Cardiac muscle cell (in vitro differentiated cells and primary cell): ENCODE measurements around the gene BCKDHB. TPM values are rescaled to one million over a fixed set of nuclear protein-coding genes. Genes with fewer than 3 reads are reported as not detected.
A peak's percentile ranks its signal among the peaks of the same experiment; 100 is the strongest.

Experiments
- DNase-seq, 2 donors: peaks; one replicate each; pipeline versions ENCODE4 v3.0.0 to v3.0.0-alpha.2; 2010 to 2017; ENCODE audit warnings: low read depth in 1 of 2, low spot score in 1 of 2
- H3K27ac ChIP-seq: fragments of 200-600 bp; sonication (generic); 2 replicates; pipeline ENCODE4 v1.5.1; 2016
- H3K27me3 ChIP-seq: fragments of 200-600 bp; sonication (generic); 2 replicates; pipeline ENCODE4 v1.6.0; 2016; ENCODE audit warnings: control low read depth
- H3K36me3 ChIP-seq: fragments of 200-600 bp; sonication (generic); 2 replicates; pipeline ENCODE4 v1.5.1; 2016; ENCODE audit warnings: control low read depth
- H3K4me1 ChIP-seq: fragments of 200-600 bp; sonication (generic); 2 replicates; pipeline ENCODE4 v1.8.1; 2017; ENCODE audit warnings: low read depth, mild to moderate bottlenecking, mixed run types
- H3K4me3 ChIP-seq: fragments of 200-600 bp; sonication (generic); 2 replicates; pipeline ENCODE4 v1.5.1; 2016; ENCODE audit warnings: mild to moderate bottlenecking
- H3K9me3 ChIP-seq: fragments of 200-600 bp; sonication (generic); 2 replicates; pipeline ENCODE4 v1.5.1; 2017; ENCODE audit warnings: low read depth, mild to moderate bottlenecking, control low read depth
- CTCF ChIP-seq: IDR thresholded peaks from 2 replicates; pipeline ENCODE4 v1.5.1; 2012; ENCODE audit warnings: low read depth, mild to moderate bottlenecking, low read length
- polyA plus RNA-seq: library from polyadenylated mRNA; unstranded; fragments of >200 nt; fragmentation: Nextera tagmentation; extraction: Ambion mirVana; gene quantifications from 2 replicates; pipeline ENCODE4 v1.2.1, GENCODE V29; 2016
- total RNA-seq: library from RNA; depleted of rRNA; stranded (reverse); fragments of >200 nt; gene quantifications from 2 replicates; pipeline ENCODE4 v1.2.3, GENCODE V29; 2016

BCKDHB gene
- total and polyA plus RNA-seq, 2 experiments from 2014 or later = 27.8 to 37.4 TPM

DNA sequence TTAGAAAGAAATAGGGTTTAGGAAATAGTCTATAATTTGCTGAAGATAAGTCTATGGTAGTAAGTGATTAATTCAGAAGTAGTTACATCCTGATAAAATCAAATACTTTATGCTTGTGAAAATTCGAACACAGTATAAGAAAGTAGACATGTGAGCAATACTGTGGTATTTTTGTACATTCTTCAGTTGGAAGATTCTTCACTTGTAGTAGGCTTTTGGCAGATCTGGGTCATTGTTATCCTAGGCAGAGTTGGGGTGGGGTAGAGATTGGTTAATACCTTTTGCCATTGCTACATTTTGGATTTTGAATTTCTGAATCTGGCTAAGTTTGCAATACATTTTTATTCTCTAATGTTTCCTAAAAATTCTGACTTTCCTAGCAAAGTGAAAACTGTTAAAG lies 197.5 kb downstream of the BCKDHB start:
- Histone ChIP-seq H3K36me3 (no peaks in the 10 kb centered on the region), H3K4me3 (no peak overlapping the region), H3K9me3 (no peaks in the 10 kb centered on the region), H3K27me3 (no peaks in the 10 kb centered on the region), H3K27ac (no peak overlapping the region), H3K4me1 (no peaks in the 10 kb centered on the region)
- no peak for TF ChIP-seq CTCF
- DNase-seq = peak in 1 of 2 donors; percentile 17

- no peak for DNase-seq
- no peaks in the 10 kb centered on the region for H3K9me3 ChIP-seq
- H3K36me3 ChIP-seq = no peaks in the 10 kb centered on the region
- no peak overlapping the region for H3K27ac ChIP-seq
- H3K4me1 ChIP-seq = no peaks in the 10 kb centered on the region
- TF ChIP-seq CTCF = no peak
- no peak overlapping the region for H3K4me3 ChIP-seq
- no peaks in the 10 kb centered on the region for H3K27me3 ChIP-seq
Measured at GRCh38 chr6:80314531-80314930, 208.1 kb downstream of the BCKDHB start.

DNA sequence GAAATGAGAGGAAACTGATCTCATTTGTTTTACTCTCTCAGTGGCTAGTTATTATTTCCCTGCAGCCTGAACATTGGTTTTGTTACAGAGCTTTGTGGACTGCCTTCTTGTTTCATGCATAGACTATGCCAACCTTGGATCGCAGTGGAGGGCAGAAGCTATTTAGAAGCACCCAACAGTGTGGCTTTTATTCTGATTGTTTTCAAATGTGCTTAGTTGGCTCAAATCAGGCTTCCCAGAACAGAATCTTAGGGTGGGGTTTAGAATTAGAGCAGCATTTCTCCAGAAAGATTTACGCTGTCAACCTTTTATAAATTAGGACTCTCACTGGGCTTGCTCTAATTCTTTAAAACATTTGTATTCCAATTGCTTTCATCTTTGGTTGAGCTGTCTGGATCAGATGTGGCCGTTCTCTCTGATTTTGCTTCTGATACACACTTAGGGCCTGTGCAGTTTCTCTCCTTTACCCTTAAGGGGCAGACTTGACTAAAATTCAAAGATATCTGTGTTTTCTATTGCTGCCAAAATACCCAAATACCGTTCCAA lies 210.3 kb downstream of the BCKDHB start:
- no peak overlapping the region for H3K27ac ChIP-seq
- H3K4me1 ChIP-seq = no peaks in the 10 kb centered on the region

GRCh38 chr6:80319196-80319595 lies 212.7 kb downstream of the BCKDHB start:
- TF ChIP-seq CTCF = no peak
- H3K36me3 ChIP-seq = no peaks in the 10 kb centered on the region
- H3K4me3 ChIP-seq = no peak overlapping the region
- peak in 1 of 2 donors; percentile 2 for DNase-seq
- H3K27me3 ChIP-seq = no peaks in the 10 kb centered on the region
- H3K4me1 ChIP-seq = no peaks in the 10 kb centered on the region
- no peaks in the 10 kb centered on the region for H3K9me3 ChIP-seq
- no peak overlapping the region for H3K27ac ChIP-seq

More for the DNA sequence above, 210.3 kb downstream of the BCKDHB start:
- H3K4me3 ChIP-seq = no peak overlapping the region
- peak in 1 of 2 donors; percentile 1 for DNase-seq
- TF ChIP-seq CTCF = peak; percentile 25
- H3K27me3 ChIP-seq = no peaks in the 10 kb centered on the region
- no peaks in the 10 kb centered on the region for H3K36me3 ChIP-seq
- no peaks in the 10 kb centered on the region for H3K9me3 ChIP-seq

DNA sequence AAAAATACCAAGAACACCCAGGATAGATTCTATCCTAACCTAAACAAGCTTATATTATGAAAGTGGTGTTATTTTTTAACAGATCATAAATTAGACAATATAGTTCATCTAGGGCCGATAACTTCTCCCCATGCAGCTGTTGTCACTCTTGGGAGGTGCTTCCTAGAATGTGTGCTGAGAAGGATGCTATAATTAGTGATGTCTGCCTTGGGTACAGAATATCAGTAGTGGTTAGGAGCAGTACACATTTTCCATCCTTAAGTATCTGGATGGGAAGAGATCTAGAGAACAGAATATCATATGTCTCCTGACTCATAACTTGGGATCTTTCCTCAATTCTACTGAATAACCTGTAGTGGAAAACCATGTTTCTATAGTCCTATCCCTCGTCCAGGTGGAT lies 214.5 kb downstream of the BCKDHB start:
- no peak for DNase-seq
- no peak for TF ChIP-seq CTCF
- no peaks in the 10 kb centered on the region for H3K27me3 ChIP-seq
- H3K9me3 ChIP-seq = no peaks in the 10 kb centered on the region
- H3K4me1 ChIP-seq = no peaks in the 10 kb centered on the region
- H3K4me3 ChIP-seq = no peak overlapping the region
- no peak overlapping the region for H3K27ac ChIP-seq
- H3K36me3 ChIP-seq = no peaks in the 10 kb centered on the region

GRCh38 chr6:80325742-80326141 lies 219.3 kb downstream of the BCKDHB start:
- no peak for DNase-seq
- Histone ChIP-seq H3K4me1 (peaks cover 19% of the 10 kb centered on the region), H3K9me3 (no peaks in the 10 kb centered on the region), H3K27me3 (no peaks in the 10 kb centered on the region), H3K36me3 (no peaks in the 10 kb centered on the region), H3K27ac (no peak overlapping the region), H3K4me3 (no peak overlapping the region)
- TF ChIP-seq CTCF = no peak
